ENCODE measurements around the gene KSR2.
A peak's percentile ranks its signal among the peaks of the same experiment; 100 is the strongest.
"Not testable (repeated sequence)": the region's sequence is repeated elsewhere in the genome, so short reads cannot be mapped to it uniquely, and the experiment has no call there.

Gene KSR2

DNA sequence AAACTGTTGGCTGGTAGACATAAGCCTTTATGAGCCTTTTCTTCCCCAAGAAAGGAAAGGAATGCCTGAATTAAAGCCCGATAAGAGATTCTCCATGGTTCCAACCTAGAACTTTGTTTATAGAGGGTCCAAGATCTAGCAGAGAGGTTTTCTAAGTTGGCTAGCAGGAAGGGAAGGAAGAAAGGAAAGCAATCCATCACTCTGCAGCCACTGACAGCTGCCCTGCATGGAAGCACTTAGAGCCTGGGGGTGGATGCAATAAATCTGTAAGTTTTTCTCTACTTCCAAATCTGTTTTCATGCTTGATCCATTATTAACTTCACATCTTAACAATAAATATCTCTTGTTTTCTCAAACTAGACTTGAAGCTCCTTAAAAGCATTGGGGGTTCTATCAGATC is 224.4 kb downstream of the KSR2 start:
- DNase-seq, result no peak

DNA sequence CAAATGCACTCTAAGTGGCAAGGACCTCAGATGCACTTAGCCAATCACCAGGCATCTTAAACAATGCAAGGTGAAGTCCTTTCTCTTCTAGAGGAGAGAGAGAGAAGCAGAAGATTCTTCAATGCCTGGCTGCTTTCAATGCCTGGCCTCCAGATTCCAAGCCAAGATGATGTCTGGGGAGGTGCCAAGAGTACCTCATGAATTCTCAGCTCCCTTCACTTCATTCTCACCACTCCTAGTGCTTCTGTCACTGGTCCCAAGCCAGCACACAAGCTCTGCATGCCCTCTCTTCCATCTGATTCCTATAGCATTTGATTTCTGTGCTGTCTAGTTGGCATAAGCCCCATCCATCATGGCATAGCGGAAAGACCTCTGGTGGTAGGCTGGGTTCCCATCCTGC is 225.0 kb downstream of the KSR2 start:
- no peak for DNase-seq

DNA sequence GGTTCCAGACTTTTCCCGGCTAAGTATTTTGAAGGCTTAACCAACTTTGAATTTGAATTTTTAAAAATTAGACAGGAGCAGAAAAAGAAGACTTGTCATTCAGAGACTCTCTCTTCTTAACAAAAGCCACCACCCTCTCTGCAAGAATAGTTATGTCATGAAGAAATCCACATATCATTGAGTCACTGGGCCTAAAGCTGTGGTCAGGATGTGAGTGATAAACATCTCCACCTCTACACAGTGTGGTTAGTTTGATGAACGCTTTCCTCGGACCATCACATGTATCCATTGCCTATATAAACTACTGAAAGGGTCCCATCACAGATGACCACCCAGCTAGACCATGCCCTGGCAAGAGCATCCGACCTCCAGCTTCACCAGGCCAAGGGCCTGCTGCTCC is 226.1 kb downstream of the KSR2 start:
- no peak for DNase-seq

DNA sequence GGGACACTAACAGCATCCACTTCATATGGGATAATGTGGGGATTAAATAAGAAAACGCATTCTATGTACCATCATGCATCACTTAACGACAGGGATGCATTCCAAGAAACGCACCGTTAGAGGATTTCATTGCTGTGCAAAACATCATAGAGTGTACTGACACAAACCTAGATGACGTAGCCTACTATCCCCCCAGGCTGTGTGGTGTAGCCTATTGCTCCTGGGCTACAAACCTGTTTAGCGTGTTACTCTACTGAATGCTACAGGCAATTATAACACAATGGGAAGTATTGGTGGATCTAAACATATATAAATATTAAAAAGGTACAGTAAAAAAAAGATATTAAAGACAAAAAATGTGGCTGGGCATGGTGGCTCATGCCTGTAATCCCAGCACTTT is 230.6 kb downstream of the KSR2 start:
- no peak for DNase-seq

DNA sequence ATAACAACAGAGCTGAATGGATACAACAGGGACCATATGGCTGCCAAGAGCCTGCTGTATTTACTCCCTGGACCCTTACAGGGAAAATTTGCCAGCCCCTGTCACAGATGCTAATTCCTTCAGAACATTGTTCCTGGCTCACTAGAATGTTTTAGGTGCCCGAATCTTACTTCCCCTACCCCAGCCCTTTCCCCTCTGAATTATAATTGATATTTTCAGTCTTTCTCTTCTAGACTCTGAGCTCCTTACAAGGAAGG is 235.3 kb downstream of the KSR2 start:
- no peak for DNase-seq

DNA sequence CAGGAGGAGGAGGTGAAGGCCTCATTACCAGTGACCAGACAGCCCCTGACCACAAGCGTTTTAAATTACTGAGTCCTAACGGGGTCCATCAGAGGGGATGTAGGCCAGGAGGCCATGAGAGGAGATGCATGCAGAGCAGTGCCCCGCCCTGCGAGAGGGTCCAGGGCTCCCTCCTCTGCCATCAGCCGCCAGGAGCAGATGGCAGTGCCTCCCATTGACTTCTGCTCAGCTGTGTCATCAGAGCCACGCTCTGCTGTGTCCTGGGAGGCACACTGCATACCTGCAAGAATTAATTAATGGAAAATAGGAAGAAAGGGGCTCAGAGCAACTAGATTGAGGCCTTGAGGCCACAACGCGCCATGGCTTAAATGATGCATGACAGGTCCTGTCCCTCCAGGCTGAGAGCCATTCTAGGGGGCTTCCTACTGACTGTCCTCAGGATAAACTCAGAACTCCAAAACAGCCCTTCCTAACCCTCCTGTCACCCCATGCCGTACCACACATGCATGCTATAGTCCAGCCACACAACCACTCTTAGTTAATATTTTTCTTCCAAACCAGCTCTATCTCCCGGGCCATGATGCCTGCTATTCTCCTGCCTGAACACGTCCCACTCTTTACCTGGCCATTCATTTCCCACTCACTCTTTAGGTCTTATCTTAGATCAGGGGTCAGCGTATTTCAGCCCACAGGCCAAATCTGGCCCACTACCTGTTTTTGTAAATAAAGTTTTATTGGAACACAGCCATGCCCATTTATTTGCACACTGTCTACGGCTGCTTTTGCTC is 235.8 kb downstream of the KSR2 start:
- no peak for DNase-seq

DNA sequence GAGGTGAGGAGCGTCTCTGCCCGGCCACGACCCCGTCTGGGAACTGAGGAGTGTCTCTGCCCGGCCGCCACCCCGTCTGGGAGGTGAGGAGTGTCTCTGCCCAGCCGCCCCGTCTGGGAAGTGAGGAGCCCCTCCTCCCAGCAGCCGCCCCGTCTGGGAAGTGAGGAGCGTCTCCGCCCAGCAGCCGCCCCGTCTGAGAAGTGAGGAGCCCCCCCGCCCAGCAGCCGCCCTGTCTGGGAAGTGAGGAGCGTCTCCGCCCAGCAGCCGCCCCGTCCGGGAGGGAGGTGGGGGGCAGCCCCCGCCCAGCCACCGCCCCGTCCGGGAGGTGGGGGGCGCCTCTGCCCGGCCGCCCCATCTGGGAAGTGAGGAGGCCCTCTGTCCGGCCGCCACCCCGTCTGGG is 237.7 kb downstream of the KSR2 start:
- not testable (repeated sequence) for DNase-seq

DNA sequence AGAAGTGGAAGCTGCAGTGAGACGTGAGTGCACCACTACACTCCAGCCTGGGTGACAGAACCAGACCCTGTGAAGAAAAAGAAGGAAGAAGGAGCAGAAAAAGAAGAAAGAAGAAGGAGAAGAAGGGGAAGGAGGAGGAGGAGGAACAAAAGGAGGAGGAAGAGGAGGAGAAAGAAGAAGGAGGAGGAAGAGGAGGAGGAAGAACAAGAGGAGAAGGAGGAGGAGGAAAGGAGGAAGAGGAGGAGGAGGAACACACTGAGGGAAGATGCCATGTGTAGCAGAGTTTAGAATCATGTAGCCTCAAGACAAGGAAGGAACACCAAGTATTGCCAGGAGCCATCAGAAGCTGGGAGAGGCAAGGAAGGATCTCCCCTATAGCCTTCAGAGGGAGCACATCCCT is 241.5 kb downstream of the KSR2 start:
- no peak for DNase-seq

DNA sequence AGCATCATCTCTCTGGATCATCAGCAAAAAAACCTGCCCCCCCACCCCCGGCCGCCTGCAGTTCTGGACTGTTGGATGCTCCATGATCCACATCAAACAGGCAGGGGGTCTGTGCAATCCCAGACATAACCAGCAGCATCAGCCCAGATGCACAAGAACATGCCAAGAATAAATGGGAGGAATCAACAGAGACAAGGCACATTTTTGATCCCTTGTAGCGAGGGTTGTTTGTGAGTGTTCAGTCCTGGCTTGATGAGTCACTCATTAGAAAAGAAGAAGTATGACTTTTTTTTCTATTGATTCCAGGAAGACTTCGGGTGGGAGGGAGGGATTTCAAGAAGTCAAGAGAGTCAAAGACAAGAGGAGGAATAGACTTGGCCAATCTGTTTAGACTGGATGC is 244.2 kb downstream of the KSR2 start:
- peak; percentile 27 for DNase-seq

DNA sequence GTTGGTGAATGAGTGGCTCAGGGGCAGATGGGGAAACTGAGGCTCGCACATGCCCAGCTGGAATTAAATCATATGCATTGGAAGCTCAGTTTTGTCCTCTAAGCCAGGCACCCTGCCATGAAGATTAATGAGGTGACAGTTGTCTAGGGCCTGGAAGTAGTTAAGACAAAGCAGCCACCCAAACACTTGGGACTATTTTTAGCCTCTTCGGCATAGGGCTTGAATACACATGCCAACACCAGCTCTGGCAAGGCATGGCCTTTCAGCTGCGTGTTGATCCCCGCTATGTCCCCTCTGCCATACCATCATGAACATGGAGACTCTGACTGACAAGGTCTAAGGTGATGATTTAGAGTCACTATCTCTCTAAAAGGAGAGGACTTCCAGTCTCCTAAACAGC is 250.2 kb downstream of the KSR2 start:
- peak; percentile 5 for DNase-seq

DNA sequence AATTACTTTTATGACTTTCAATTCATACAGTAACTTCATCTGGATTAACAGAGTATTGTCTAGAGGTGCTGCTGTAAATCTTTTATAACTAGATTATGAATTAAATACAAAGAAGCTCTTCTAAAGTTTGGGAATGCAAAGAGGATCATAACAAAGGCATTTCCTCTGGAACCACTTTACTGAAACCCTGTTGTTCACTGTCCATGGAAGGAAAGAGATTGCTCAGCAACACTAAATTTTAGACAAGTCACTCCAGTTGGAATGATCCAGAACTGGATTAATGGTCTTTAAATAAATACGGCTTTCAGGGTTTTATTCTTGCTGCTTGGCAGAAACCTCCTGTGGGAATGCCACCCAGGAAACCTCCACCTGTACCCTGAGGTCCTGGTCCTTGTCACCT is 250.6 kb downstream of the KSR2 start:
- DNase-seq, result peak; percentile 46

DNA sequence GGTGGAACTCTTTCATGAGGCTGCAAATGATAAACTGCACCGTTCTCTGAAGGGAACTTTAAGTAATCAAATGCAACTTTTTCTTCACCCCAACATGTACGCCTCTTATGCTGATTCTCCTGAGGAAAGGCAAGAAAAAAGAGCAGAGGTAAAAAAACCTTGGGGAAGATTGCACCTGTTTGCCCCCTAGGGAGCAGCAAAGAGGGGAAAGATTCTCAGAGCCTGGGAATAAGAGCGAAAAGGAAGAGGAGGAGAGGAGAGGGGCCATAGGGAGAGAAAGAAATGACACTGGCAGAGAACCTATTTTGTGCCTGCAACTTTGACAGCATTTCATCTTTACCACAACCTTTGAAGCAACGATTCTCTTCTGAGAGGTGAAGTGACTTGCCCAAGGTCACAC is 254.6 kb downstream of the KSR2 start:
- DNase-seq, result no peak

DNA sequence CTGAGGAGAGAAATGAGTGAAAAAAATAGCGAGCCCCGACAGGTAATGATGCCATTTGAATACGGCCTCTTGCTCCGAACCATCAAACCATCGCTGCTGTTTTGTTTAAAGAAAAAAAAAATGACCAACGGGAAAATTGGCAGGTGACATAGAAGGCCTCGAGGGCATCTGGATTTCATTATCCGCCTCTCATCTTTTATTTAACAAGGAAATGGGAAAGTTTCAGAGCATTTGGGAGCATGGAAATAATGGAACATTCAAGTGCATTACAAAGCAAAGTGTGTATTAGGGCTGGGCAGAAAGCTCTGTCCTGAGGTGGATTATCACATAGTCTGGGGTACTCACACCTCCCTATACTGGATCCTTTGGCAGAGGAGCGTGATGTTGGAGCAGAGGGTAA is 258.7 kb downstream of the KSR2 start:
- no peak for DNase-seq

DNA sequence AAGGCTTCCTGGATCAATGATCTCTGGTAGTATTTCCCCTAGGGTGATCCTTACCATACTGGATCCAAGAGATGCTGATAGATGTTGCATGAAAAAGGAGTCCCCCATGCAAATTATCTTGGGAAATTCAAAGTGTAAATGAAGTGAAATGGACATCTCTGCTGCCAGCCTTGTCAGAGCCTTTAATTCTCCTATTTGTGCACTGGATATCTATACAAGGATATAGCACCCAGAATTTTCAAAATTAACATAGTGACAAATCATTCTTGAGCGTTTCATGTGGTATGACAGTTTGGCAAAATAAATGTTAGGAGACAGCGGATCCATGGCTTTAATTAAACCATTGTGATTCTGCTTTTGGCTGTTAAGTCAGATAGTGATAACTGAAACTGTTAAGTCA is 260.9 kb downstream of the KSR2 start:
- DNase-seq, result no peak

DNA sequence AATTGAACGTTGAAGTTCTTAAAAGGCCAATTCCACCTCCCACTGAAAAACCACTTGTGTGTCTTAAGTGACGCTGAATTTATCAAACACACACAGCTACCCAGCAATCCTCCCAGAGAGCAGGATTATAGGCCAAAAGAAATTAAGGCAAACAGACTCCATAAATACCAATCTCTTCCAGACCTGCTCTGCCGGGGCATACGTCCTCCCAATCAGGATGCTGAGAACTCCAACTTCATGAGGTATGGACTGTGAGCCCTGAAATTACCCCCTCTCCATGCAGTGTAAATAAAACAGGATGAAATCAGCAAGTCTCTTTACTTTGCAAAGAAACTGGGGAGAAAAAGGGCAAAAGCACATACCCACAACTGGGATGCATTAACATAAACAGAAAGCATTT is 265.2 kb downstream of the KSR2 start:
- no peak for DNase-seq

DNA sequence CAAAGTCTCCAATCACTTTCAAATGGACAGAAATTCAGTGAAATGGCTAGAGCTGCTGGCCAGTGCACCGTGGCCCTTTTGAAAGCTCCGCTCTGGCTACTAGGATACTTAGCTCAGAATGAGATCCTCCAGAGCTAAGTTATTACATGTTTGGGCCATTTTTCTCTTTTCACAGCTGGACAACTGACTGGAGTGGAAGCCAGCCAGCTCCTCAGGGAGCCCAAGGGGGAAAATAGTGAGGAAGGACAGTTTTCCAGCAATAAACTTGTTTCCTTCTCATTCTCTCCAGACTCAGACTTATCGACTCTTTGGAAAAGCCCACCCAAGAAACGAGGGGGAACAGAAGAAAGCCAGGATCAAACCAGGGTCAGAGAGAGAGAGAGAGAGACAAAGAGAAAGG is 266.0 kb downstream of the KSR2 start:
- no peak for DNase-seq

DNA sequence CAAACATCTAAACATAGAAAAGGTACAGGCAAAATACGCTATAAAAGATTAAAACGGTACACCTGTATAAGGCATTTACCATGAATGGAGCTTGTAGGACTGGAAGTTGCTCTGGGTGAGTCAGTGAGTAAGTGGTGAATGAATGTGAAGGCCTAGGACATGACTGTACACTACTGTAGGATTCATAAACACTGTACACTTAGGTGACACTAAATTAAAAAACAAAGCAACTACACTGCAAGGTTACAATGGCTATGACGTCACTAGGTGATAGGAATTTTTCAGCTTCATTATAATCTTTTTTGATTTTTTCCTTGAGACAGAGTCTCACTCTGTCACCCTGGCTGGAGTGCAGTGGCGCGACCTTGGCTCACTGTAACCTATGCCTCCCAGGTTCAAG is 269.2 kb downstream of the KSR2 start:
- DNase-seq, result no peak

DNA sequence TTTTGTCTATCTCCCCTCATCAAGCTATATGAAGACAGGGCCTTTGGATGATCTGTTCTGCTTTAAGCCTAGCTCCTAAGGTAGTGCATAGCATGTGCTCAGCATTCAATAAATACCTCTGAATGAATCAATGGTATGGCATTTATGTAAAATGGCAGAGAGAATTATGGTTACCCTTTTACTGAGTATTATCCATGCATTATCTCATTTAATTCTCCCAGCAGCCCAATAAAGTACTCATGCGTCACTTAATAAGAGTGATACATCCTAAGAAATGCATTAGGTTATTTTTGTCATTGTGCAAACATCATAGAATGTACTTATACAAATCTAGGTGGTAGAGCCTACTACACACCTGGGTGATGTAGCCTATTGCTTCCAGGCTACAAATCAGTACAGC is 269.7 kb downstream of the KSR2 start:
- DNase-seq, result no peak

DNA sequence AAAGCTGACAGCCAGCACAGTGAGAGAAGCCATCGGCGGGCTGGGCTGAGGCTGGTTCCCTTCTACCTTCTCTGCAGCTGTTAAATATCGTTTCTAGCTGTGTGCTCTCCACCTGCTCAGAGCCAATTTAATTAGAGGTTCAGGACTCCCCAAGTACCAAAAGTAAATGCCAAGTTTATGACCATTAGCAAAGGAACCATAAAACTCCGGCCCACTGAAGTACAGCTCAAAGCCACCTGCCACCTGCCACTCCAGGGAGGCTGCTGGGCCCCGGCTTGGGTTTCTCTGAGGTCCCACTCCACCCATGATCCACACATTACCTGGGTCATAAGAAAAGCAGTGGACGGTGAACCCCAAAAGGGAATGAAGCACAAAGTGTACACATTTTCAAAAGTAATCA is 272.8 kb downstream of the KSR2 start:
- no peak for DNase-seq

DNA sequence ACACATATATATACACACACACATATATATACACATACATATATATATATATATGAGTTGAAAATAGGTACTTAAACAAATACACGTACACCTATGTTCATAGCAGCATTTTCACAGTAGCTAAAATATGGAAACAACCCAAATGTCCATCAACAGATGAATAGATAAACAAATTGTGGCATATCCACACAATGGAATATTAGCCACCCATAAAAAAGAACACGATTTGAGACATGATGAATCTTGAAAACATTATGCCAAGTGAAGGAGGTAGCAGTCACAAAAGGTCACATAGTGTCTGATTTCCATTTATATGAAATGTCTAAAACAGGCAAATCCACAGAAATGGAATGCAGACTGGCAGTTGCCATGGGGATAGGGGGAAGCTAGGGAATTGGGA is 276.3 kb downstream of the KSR2 start:
- no peak for DNase-seq

DNA sequence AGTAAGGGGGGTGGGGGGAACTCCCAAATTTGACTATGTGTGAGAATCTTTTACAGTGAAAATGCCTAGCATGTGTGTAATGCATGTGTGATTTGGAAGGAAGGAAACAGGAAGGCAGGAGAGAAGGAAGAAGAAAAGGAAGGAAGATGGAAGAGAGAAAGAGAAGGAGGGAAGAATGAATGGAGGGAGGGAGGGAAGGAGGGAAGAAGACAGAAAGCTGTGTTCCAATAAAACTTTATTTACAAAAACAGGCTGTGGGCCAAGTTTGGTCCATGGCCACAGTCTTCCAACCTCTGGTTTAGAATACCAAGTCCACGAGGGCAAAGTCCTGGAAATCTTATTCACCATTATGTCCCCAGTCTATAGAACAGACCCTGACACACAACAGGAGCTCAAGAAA is 278.9 kb downstream of the KSR2 start:
- no peak for DNase-seq

DNA sequence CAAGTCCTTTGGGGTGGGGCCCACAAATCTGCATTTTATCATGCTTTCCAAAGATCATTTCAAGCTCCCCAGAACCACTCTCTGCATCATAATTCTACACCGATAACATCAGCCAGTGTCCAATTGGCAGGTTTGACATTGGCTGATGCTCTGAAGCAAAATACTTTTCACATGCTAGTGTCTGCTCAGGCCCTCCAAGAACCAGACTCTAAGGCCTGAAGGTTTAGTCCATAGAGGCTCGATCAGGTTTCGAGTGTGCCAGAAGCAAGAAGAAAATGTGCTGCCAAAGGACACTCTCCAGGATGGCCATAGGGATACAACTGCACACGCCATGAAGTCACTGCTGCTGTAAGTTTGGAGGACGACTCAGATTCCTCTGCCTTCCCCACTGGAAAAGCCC is 280.3 kb downstream of the KSR2 start:
- DNase-seq, result no peak

DNA sequence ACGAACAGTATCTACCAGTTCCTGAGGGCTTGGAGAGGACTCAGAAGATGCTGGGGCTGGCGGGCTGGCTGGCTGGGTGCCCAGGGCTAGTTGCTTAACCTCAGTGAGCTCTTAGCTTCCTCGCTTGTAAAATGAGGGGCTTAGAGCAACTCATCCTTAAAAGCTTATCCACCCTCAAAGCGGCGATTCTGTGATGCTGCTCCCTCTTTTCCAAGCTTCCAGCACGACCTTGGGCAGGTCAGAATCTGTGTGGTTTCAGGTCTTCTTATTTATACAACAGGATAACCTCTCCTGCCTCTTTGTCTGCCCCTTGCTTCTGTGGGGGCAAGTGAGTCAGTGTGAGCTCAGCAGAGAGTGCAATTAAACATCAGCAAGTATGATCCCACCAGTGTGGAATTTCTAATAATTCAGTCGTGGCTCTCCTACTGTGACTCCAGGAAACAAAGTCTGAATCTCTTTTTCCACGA is 281.8 kb downstream of the KSR2 start:
- peak; percentile 93 for DNase-seq

DNA sequence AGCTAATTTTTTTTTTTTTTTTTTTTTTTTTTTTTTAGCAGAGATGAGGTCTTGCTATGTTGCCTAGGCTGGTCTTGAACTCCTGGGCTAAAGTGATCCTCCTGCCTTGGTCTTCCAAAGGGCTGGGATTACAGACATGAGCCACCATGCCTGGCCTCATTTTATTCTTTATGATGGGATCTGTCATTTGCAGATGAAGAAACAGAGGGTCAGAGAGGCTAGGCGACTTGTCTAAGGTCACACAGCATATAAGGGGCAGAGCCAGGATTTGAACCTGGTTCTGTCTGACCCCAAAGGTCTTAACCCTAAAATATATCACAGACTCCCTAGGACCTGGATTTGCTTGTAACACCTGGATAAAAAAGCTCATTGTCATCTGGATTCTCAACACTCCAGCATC is 282.6 kb downstream of the KSR2 start:
- DNase-seq, result no peak

Data from fibroblast of skin of back (primary cell).